HepG2 (cell line): ENCODE results near the gene PGRMC2. TPM values are rescaled to one million over a fixed set of nuclear protein-coding genes. Genes with fewer than 3 reads are reported as not detected.
A peak's percentile ranks its signal among the peaks of the same experiment; 100 is the strongest.

Experiments
- ARID5B ChIP-seq: IDR thresholded peaks from 2 replicates; pipeline ENCODE4 v1.4.0; 2020; ENCODE audit warnings: mild to moderate bottlenecking, missing genetic modification reagents
- ATAD3A ChIP-seq: sonication (generic); formaldehyde crosslinking; IDR thresholded peaks from 2 replicates; pipeline ENCODE4 v1.4.0; 2020; ENCODE audit warnings: missing genetic modification reagents
- ATM ChIP-seq: fragments of 450-650 bp; IDR thresholded peaks from 2 replicates; pipeline ENCODE4 v1.7.1; 2017; ENCODE audit warnings: mild to moderate bottlenecking, borderline replicate concordance
- FOXA3 ChIP-seq: IDR thresholded peaks from 2 replicates; pipeline ENCODE4 v1.6.1; 2016; ENCODE audit warnings: missing genetic modification reagents, missing compliant biosample characterization
- GATAD1 ChIP-seq: IDR thresholded peaks from 2 replicates; pipeline ENCODE4 v1.6.1; 2016; ENCODE audit warnings: missing genetic modification reagents, missing compliant biosample characterization
- IKZF4 ChIP-seq: sonication (generic); formaldehyde crosslinking; IDR thresholded peaks from 2 replicates; pipeline ENCODE4 v1.5.1; 2020; ENCODE audit warnings: borderline replicate concordance, mild to moderate bottlenecking, low read depth, missing genetic modification reagents; ENCODE audit errors: not compliant biosample characterization
- MED13 ChIP-seq: sonication (generic); formaldehyde crosslinking; IDR thresholded peaks from 2 replicates; pipeline ENCODE4 v1.5.0; 2020; ENCODE audit warnings: missing genetic modification reagents
- POLR2AphosphoS5 ChIP-seq: IDR thresholded peaks from 2 replicates; pipeline ENCODE4 v1.6.1; 2012; ENCODE audit warnings: low read depth, low read length
- POLR2G ChIP-seq: fragments of 200-400 bp; formaldehyde crosslinking; IDR thresholded peaks from 2 replicates; pipeline ENCODE4 v1.6.1; 2018; ENCODE audit warnings: mild to moderate bottlenecking, low read depth, low read length, moderate library complexity
- RBAK ChIP-seq: sonication (generic); formaldehyde crosslinking; IDR thresholded peaks from 2 replicates; pipeline ENCODE4 v1.5.1; 2020; ENCODE audit warnings: mild to moderate bottlenecking, missing genetic modification reagents
- RBM22 ChIP-seq: fragments of 200-400 bp; formaldehyde crosslinking; optimal IDR thresholded peaks from 2 replicates; pipeline ENCODE3; 2017; ENCODE audit warnings: mild to moderate bottlenecking, low read length, moderate library complexity
- RFX5 ChIP-seq: IDR thresholded peaks from 2 replicates; pipeline ENCODE4 v1.6.1; 2011; ENCODE audit warnings: low read depth, low read length, improper control_type of control experiment
- SP5 ChIP-seq: IDR thresholded peaks from 2 replicates; pipeline ENCODE4 v1.6.1; 2016; ENCODE audit warnings: low read depth, borderline replicate concordance
- XBP1 ChIP-seq: sonication (generic); formaldehyde crosslinking; IDR thresholded peaks from 2 replicates; pipeline ENCODE4 v1.5.0; 2020; ENCODE audit warnings: missing genetic modification reagents
- YY1 ChIP-seq: IDR thresholded peaks from 2 replicates; pipeline ENCODE4 v1.6.1; 2011; ENCODE audit warnings: low read length, low read depth, moderate library complexity, mild to moderate bottlenecking; ENCODE audit not compliant: insufficient read depth, insufficient replicate concordance
- ZFP91 ChIP-seq: sonication (generic); formaldehyde crosslinking; IDR thresholded peaks from 2 replicates; pipeline ENCODE4 v1.9.0; 2022; ENCODE audit warnings: missing genetic modification reagents, mild to moderate bottlenecking, borderline replicate concordance
- ZNF343 ChIP-seq: sonication (generic); formaldehyde crosslinking; IDR thresholded peaks from 2 replicates; pipeline ENCODE4 v1.4.0; 2020; ENCODE audit warnings: mild to moderate bottlenecking, missing genetic modification reagents
- ZNF496 ChIP-seq: sonication (generic); formaldehyde crosslinking; IDR thresholded peaks from 2 replicates; pipeline ENCODE4 v1.8.1; 2023; ENCODE audit warnings: mild to moderate bottlenecking, moderate library complexity, missing genetic modification reagents; ENCODE audit not compliant: insufficient replicate concordance
- ZNF607 ChIP-seq: sonication (generic); formaldehyde crosslinking; IDR thresholded peaks from 2 replicates; pipeline ENCODE4 v1.5.1; 2020; ENCODE audit warnings: missing genetic modification reagents, mild to moderate bottlenecking, borderline replicate concordance
- ZNF792 ChIP-seq: IDR thresholded peaks from 2 replicates; pipeline ENCODE4 v1.6.1; 2016
- ZNF879 ChIP-seq: sonication (generic); formaldehyde crosslinking; IDR thresholded peaks from 2 replicates; pipeline ENCODE4 v1.8.1; 2023; ENCODE audit warnings: missing genetic modification reagents
- polyA plus RNA-seq, 8 experiments: library from polyadenylated mRNA; depleted of rRNA in 3 of 8; stranded (reverse) in 7 of 8; unstranded in 1 of 8; fragments of >200 nt; fragmentation: Illumina TruSeq in 4 of 8; extraction: Trizol in 4 of 8; gene quantifications; 2 replicates each; pipeline versions ENCODE4 v1.2.1 to v1.2.3, GENCODE V29; 2011 to 2016; ENCODE audit warnings: low read depth in 4 of 8, missing spikeins in 1 of 8, mixed read lengths in 1 of 8; ENCODE audit not compliant: insufficient read depth in 1 of 8
- total RNA-seq, 5 experiments: library from RNA; depleted of rRNA; stranded (reverse); fragments of >200 nt; fragmentation: Illumina TruSeq; extraction: Trizol; gene quantifications; 2 replicates each; pipeline ENCODE4 v1.2.3, GENCODE V29; 2016; ENCODE audit warnings: low read depth in 1 of 5
- TF ChIP-seq, protein P1 (sequence below): IDR thresholded peaks from 2 replicates; pipeline ENCODE4 v1.6.1; 2016; ENCODE audit warnings: missing compliant biosample characterization, missing genetic modification reagents, borderline replicate concordance
- TF ChIP-seq, protein P2 (sequence below): sonication (generic); formaldehyde crosslinking; IDR thresholded peaks from 2 replicates; pipeline ENCODE4 v1.5.0; 2020; ENCODE audit warnings: missing genetic modification reagents

PGRMC2 gene
- total and polyA plus RNA-seq, 2 of the 13 experiments (the other 11 are each of a cell fraction or from before 2014, with no cell fraction given), result 16.0 to 19.8 TPM

DNA sequence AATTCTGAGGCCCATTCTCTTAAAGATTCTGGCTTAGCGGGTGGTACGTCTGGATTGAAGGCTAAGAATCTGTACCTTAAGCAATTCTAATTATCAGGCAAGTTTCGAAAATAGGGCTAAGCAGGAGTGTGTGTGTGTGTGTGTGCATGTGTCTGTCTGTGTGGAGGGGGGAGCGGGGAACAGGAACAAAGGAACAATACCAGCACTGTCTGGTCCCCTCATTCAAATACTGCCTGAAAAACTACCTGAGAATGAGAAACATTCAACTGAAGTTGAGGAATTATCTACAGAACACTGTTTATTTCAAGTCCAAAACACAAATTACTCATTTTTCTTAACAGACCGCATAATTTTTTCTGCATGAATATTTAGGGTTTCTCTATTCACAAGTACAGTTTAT lies 18.6 kb downstream of the PGRMC2 start (continued):
- TF ChIP-seq ARID5B (CRISPR knock-in tag) (peak; percentile 25; the same call in 1 of the 2 replicates), ZNF607 (CRISPR knock-in tag) (no peak), XBP1 (CRISPR knock-in tag) (no peak), IKZF4 (CRISPR knock-in tag) (no peak), SP5 (CRISPR knock-in tag) (no peak), ZNF496 (no peak), YY1 (no peak), POLR2AphosphoS5 (no peak), MED13 (CRISPR knock-in tag) (no peak), FOXA3 (CRISPR knock-in tag) (peak; percentile 6; the same call in 1 of the 2 replicates), POLR2G (peak; percentile 36; the same call in 1 of the 2 replicates), ZNF879 (CRISPR knock-in tag) (no peak), RFX5 (no peak), ZFP91 (CRISPR knock-in tag) (no peak), ATM (no peak), RBM22 (peak; percentile 27), RBAK (CRISPR knock-in tag) (no peak), ZNF343 (CRISPR knock-in tag) (no peak), ATAD3A (CRISPR knock-in tag) (no peak), ZNF792 (CRISPR knock-in tag) (no peak), GATAD1 (CRISPR knock-in tag) (no peak)
- TF ChIP-seq, protein P1, sequence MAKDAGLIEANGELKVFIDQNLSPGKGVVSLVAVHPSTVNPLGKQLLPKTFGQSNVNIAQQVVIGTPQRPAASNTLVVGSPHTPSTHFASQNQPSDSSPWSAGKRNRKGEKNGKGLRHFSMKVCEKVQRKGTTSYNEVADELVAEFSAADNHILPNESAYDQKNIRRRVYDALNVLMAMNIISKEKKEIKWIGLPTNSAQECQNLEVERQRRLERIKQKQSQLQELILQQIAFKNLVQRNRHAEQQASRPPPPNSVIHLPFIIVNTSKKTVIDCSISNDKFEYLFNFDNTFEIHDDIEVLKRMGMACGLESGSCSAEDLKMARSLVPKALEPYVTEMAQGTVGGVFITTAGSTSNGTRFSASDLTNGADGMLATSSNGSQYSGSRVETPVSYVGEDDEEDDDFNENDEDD (CRISPR knock-in tag), result no peak
- TF ChIP-seq, protein P2, sequence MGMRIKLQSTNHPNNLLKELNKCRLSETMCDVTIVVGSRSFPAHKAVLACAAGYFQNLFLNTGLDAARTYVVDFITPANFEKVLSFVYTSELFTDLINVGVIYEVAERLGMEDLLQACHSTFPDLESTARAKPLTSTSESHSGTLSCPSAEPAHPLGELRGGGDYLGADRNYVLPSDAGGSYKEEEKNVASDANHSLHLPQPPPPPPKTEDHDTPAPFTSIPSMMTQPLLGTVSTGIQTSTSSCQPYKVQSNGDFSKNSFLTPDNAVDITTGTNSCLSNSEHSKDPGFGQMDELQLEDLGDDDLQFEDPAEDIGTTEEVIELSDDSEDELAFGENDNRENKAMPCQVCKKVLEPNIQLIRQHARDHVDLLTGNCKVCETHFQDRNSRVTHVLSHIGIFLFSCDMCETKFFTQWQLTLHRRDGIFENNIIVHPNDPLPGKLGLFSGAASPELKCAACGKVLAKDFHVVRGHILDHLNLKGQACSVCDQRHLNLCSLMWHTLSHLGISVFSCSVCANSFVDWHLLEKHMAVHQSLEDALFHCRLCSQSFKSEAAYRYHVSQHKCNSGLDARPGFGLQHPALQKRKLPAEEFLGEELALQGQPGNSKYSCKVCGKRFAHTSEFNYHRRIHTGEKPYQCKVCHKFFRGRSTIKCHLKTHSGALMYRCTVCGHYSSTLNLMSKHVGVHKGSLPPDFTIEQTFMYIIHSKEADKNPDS (CRISPR knock-in tag), result no peak
